Subcutaneous abdominal adipose tissue (tissue), 5 donors: ENCODE results near the gene ABCC12.

ENCODE experiments used
- H3K27ac ChIP-seq: one replicate; pipeline ENCODE4 v1.7.0; 2013; ENCODE audit warnings: low read depth, mild to moderate bottlenecking, inconsistent platforms, low read length, moderate library complexity
- H3K27me3 ChIP-seq, 5 donors: one replicate each; pipeline ENCODE4 v1.7.0; 2013; ENCODE audit warnings: low read length in 5 of 5, inconsistent platforms in 1 of 5; ENCODE audit not compliant: control insufficient read depth in 5 of 5, insufficient read depth in 4 of 5
- H3K36me3 ChIP-seq, 5 donors: one replicate each; pipeline ENCODE4 v1.7.0; 2013; ENCODE audit warnings: low read length in 5 of 5; ENCODE audit not compliant: control insufficient read depth in 5 of 5, insufficient read depth in 5 of 5
- H3K4me1 ChIP-seq, 5 donors: one replicate each; pipeline ENCODE4 v1.7.0; 2013; ENCODE audit warnings: low read length in 5 of 5, mild to moderate bottlenecking in 3 of 5, moderate library complexity in 1 of 5; ENCODE audit not compliant: control insufficient read depth in 5 of 5, insufficient read depth in 5 of 5
- H3K4me3 ChIP-seq, 5 donors: one replicate each; pipeline ENCODE4 v1.7.0; 2013; ENCODE audit warnings: low read length in 5 of 5, low read depth in 1 of 5
- H3K9ac ChIP-seq, 5 donors: one replicate each; pipeline ENCODE4 v1.7.0; 2013; ENCODE audit warnings: low read length in 5 of 5, mild to moderate bottlenecking in 4 of 5, moderate library complexity in 3 of 5
- H3K9me3 ChIP-seq, 5 donors: one replicate each; pipeline ENCODE4 v1.7.0; 2013; ENCODE audit warnings: low read length in 5 of 5; ENCODE audit not compliant: control insufficient read depth in 5 of 5
- donor health status: healthy.
- donor health status: healthy.
- donor health status: healthy.
- donor health status: healthy.
- donor health status: healthy.

ABCC12 gene

GRCh38 chr16:48123104-48123788 lies 32.5 kb downstream of the ABCC12 start:
- no peaks in the 10 kb centered on the region for H3K27me3 ChIP-seq
- no peaks in the 10 kb centered on the region for H3K36me3 ChIP-seq
- H3K27ac ChIP-seq: no peak overlapping the region
- H3K9ac ChIP-seq: no peak overlapping the region
- no peak overlapping the region for H3K4me3 ChIP-seq
- H3K9me3 ChIP-seq: no peaks in the 10 kb centered on the region
- peaks cover 0 to 27% (median 0%) of the 10 kb centered on the region in 5 donors for H3K4me1 ChIP-seq

GRCh38 chr16:48121276-48121675 lies 34.5 kb downstream of the ABCC12 start:
- peaks cover 0 to 15% (median 0%) of the 10 kb centered on the region in 5 donors for H3K4me1 ChIP-seq
- no peaks in the 10 kb centered on the region for H3K9me3 ChIP-seq
- peaks cover 0 to 4% (median 0%) of the 10 kb centered on the region in 5 donors for H3K27me3 ChIP-seq
- no peak overlapping the region for H3K9ac ChIP-seq
- no peak overlapping the region for H3K4me3 ChIP-seq
- no peak overlapping the region for H3K27ac ChIP-seq
- no peaks in the 10 kb centered on the region for H3K36me3 ChIP-seq

GRCh38 chr16:48118841-48119240 lies 37.0 kb downstream of the ABCC12 start:
- Histone ChIP-seq H3K9me3 (no peaks in the 10 kb centered on the region), H3K36me3 (no peaks in the 10 kb centered on the region), H3K27ac (no peak overlapping the region), H3K4me3 (no peak overlapping the region), H3K9ac (no peak overlapping the region), H3K27me3 (peaks cover 0 to 12% (median 0%) of the 10 kb centered on the region in 5 donors), H3K4me1 (no peaks in the 10 kb centered on the region)

- H3K4me3 ChIP-seq: no peak overlapping the region
- H3K36me3 ChIP-seq: no peaks in the 10 kb centered on the region
- no peak overlapping the region for H3K9ac ChIP-seq
- peaks cover 0 to 12% (median 3%) of the 10 kb centered on the region in 5 donors for H3K27me3 ChIP-seq
- no peaks in the 10 kb centered on the region for H3K9me3 ChIP-seq
- no peaks in the 10 kb centered on the region for H3K4me1 ChIP-seq
- H3K27ac ChIP-seq: no peak overlapping the region
These were observed 38.3 kb downstream of the ABCC12 start for GRCh38 chr16:48117217-48118105.

- H3K9ac ChIP-seq: no peak overlapping the region
- no peak overlapping the region for H3K4me3 ChIP-seq
These were observed 40.5 kb downstream of the ABCC12 start for GRCh38 chr16:48115299-48115698.

GRCh38 chr16:48114410-48114809 lies 41.4 kb downstream of the ABCC12 start:
- Histone ChIP-seq H3K9ac (no peak overlapping the region), H3K4me3 (no peak overlapping the region), H3K9me3 (no peaks in the 10 kb centered on the region), H3K4me1 (no peaks in the 10 kb centered on the region), H3K36me3 (no peaks in the 10 kb centered on the region), H3K27me3 (peaks cover 0 to 15% (median 4%) of the 10 kb centered on the region in 5 donors), H3K27ac (no peak overlapping the region)

More at GRCh38 chr16:48115299-48115698, 40.5 kb downstream of the ABCC12 start:
- no peaks in the 10 kb centered on the region for H3K9me3 ChIP-seq
- no peak overlapping the region for H3K27ac ChIP-seq
- H3K36me3 ChIP-seq: no peaks in the 10 kb centered on the region
- H3K4me1 ChIP-seq: no peaks in the 10 kb centered on the region
- H3K27me3 ChIP-seq: peaks cover 0 to 12% (median 3%) of the 10 kb centered on the region in 5 donors

GRCh38 chr16:48113471-48113870 lies 42.3 kb downstream of the ABCC12 start:
- peaks cover 0 to 15% (median 7%) of the 10 kb centered on the region in 5 donors for H3K27me3 ChIP-seq
- H3K9me3 ChIP-seq: no peaks in the 10 kb centered on the region
- no peak overlapping the region for H3K4me3 ChIP-seq
- H3K36me3 ChIP-seq: no peaks in the 10 kb centered on the region
- H3K9ac ChIP-seq: no peak overlapping the region
- H3K27ac ChIP-seq: no peak overlapping the region
- no peaks in the 10 kb centered on the region for H3K4me1 ChIP-seq

GRCh38 chr16:48113001-48113400 lies 42.8 kb downstream of the ABCC12 start:
- Histone ChIP-seq H3K36me3 (no peaks in the 10 kb centered on the region), H3K4me3 (no peak overlapping the region), H3K27me3 (peaks cover 0 to 15% (median 7%) of the 10 kb centered on the region in 5 donors), H3K9ac (no peak overlapping the region), H3K27ac (no peak overlapping the region), H3K9me3 (no peaks in the 10 kb centered on the region), H3K4me1 (no peaks in the 10 kb centered on the region)

GRCh38 chr16:48112600-48112999 lies 43.2 kb downstream of the ABCC12 start:
- no peak overlapping the region for H3K4me3 ChIP-seq
- H3K36me3 ChIP-seq: no peaks in the 10 kb centered on the region
- H3K9ac ChIP-seq: no peak overlapping the region
- peaks cover 0 to 15% (median 7%) of the 10 kb centered on the region in 5 donors for H3K27me3 ChIP-seq
- no peaks in the 10 kb centered on the region for H3K9me3 ChIP-seq
- H3K27ac ChIP-seq: no peak overlapping the region
- H3K4me1 ChIP-seq: no peaks in the 10 kb centered on the region

GRCh38 chr16:48110982-48111381 lies 44.8 kb downstream of the ABCC12 start:
- Histone ChIP-seq H3K9ac (no peak overlapping the region), H3K27ac (no peak overlapping the region), H3K9me3 (no peaks in the 10 kb centered on the region), H3K4me1 (no peaks in the 10 kb centered on the region), H3K27me3 (peaks cover 0 to 9% (median 7%) of the 10 kb centered on the region in 5 donors), H3K36me3 (no peaks in the 10 kb centered on the region), H3K4me3 (no peak overlapping the region)
